UCSD-AML1 (cell line): ENCODE measurements around the gene TRDN.

Source experiments
- DNase-seq: peaks from one replicate; lab custom pipeline; 2025; ENCODE audit not compliant: unreplicated experiment; lab: John Stamatoyannopoulos, UW

The TRDN gene

GRCh38 chr6:123636782-123637181 lies at the start of gene TRDN:
Gene TRDN, minus strand, starts transcription at chr6:123636950. Its CDS starts 175 bp downstream, at chr6:123636775.
- DNase-seq, result no peak

DNA sequence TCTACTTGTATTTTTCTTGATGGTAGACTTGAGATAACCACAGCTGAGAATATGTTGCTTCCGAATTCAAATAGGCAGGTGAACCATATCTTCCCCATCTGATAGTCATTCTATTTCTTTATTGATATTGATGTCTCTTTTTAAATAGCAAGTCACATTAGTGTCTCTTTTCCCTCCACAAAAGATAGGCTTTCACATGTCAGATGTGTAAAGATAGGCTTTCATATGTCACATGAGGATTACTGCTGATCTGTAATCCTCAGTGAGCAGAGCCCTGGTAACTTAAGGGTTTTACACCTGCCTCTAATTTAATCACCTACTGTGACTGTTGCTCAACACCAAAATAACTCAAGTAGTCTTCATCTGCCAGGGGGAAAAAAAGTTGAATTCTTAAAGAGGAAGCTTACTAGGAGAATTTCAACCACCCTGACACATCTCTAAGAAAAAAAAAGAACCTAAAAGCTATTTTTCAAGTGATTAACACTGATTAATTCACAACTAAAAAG lies 45.3 kb upstream of the TRDN start:
- no peak for DNase-seq

DNA sequence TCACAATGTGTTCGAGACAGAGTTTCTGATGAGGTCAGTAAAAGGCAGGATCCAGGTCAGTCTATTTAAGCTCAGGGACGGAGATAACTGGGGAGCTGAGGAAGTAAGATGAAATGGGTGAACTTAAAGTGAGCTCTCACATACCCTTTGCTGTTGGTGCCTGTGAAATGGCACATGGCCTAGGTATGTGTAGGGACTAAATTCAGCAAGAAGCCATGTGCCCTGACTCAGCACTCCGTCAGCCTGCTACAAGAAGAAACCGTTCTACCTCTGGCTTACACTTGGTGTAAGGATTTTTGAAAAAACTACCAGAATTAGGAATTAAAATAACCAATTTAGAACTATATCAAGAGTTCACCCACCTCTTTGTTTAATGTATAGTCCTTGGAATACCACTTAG lies 41.1 kb upstream of the TRDN start:
- no peak for DNase-seq

GRCh38 chr6:123676793-123677192 lies 40.0 kb upstream of the TRDN start:
- DNase-seq, result no peak

DNA sequence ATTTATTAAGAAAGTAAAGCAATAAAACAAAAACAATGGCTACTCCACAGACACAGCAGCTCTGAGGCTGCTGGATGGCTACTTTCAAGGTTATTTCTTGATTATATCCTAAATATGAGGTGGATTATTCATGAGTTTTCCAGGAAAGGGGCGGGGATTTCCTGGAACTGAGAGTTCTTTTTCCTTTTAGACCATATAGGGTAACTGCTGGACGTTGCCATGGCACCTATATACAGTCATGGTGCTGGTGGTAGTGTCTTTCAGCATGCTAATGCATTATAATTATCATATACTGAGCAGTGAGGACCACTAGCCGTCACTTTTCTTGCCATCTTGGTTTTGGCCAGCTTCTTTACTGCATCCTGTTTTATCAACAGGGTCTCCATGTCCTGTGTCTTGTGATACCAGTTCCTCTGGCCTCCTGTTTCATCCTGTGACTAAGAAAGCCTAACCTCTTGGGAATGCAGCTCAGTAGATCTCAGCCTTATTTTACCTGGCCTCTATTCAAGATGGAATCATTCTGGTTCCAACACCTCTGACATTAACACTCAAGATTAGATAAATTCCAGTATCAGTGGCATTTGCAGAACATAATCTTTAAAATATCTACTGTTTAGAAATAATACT lies 32.3 kb upstream of the TRDN start:
- no peak for DNase-seq

DNA sequence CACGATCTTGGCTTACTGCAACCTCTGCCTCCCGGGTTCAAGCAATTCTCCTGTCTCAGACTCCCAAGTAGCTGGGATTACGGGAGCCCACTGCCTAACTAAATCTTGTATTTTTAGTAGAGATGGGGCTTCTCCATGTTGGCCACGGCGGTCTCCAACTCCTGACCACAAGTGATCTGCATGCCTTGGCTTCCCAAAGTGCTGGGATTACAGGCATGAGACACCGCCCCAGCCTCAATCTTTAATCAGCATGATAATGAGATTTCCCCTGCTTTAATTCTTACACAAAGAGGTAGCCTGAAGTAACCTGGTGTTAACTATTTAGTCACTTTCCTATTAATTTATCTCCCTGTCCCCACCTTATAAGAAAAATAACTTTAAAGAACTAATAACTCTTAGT lies 31.3 kb upstream of the TRDN start:
- no peak for DNase-seq

GRCh38 chr6:123663436-123663835 lies 26.7 kb upstream of the TRDN start:
- DNase-seq, result no peak

- DNase-seq, result no peak
Observed at GRCh38 chr6:123662757-123663156, 26.0 kb upstream of the TRDN start.

GRCh38 chr6:123661105-123661891 lies 24.5 kb upstream of the TRDN start:
- DNase-seq, result no peak

DNA sequence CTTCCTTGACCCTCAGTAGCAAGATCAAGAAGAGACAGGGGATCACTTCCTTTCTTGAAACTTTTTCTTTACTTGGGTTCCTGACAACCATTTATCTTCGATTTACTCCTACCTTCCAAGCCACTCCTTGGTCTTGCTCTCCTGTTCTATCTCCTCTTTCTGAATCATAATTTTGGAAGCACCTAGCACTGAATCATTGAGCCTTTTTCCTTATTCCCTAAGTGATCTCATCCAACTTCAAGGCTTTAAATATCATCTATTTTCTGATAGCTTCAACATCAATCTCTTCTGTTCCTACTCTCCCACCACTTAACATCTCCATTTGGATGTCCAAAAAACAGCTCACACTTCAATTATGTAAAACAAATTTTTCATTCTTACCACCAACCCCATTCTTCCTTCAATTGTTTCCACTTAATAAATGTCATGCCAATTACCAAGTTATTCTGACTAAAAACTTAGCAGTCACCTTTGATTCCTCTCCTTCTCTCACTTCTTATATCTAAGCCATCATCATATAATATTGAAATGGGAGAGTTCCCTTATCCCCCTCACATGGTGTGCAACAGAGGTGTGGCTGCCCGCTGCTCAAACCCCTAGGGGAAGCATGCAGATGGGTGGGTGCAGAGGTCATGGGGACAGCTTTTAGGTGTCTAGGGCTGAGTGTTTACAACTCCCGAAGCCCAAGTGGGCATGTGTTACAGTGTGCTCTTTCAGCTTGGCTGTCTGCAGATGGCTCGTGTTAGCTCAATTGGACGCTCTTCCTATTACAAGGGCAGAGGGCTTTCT lies 23.4 kb upstream of the TRDN start:
- no peak for DNase-seq

DNA sequence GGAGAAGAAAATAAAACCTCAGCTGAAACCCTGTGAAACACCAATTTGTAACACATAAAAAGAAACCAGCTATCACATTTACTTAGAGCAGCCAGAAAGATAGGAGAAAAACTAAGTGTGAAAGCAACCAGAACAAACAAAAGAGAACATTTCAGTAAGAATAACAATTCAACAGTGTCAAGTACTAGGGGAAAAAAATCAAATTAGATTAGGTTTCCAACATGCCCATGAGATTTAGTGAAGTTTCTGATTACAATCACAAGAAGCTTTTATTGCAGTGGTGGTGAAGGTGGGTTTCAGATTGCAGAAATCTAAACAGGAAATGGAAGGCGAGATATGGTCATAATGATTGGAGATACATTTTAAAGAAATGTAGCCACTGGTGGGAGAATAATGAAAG lies 22.1 kb upstream of the TRDN start:
- DNase-seq, result no peak

GRCh38 chr6:123655521-123656306 lies 19.0 kb upstream of the TRDN start:
- DNase-seq, result no peak

DNA sequence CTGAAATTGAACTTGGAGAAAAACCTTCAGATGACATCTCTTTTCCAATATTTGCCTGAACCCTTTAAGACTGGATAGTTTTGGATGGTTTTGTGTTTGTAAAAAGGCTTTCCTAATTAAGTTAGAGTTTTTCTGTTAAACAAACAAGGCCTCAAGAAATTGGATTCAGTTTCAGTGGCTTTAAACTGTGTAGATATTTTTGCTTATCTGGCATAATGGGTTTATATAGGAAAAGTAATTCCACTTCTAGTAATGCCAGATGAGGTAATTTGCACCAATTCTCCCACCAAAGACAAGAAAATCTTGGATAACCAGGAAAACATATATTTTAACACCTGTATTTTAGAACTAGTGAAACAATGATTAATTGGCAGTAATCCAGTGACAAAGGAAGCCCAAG lies 12.0 kb upstream of the TRDN start:
- no peak for DNase-seq

DNA sequence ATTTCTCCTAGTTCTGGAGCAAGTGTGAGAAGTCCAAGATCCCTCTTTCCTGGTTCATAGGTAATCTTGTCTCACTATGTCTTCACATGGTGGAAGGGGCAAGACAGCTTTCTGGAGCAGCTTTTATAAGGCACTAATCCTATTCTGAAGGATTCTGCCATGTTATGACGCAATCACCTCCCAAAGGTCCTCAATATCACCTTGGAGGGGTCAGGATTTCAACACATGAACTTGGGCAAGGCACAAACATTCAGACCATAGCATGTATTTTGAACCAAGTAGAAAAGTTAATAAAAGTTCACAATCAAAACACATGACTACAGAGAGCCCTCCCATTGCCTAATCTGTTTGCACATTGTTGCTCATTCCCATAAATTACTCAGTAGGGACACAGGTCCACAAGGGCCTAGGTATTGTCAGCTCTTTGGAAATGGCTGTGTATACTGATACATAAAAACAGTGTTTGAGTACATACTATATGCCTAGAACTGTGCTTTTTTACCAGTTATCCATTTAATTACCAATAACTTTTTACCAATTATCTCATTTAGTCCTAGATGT lies 11.3 kb upstream of the TRDN start:
- DNase-seq, result no peak

- DNase-seq, result no peak
Observed at GRCh38 chr6:123641497-123641896, 4.7 kb upstream of the TRDN start.

DNA sequence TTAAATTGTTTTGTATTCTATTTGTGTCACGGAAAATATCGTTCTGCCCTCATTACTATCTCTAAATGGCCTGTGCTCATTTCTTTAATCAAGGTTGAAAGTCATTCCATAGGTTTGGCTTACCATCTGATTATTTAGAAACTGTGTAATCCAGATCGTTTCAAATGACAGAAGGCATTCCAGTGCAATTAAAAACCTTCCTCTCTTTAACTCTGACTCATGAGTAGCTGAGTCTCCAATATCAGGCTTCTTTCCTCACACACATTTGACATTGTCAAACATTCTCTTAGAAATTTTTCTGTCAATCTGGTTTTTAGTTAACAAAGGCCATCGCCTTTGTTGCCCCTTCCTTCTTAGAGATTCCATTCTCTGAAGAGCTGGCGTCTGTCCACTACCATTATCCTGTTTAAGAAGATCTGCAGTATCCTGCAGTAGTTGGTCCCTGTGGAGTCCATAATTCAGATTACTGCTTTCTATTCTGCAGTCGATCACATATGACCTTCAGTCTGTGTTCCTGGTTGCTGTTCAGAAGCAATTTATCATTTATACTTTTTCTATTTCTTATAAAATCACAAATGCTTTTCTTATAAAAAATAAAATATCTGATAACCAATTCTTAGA lies 3.9 kb upstream of the TRDN start:
- DNase-seq, result no peak

- no peak for DNase-seq
Observed at GRCh38 chr6:123638865-123639264, 2.1 kb upstream of the TRDN start.

GRCh38 chr6:123636282-123636681 lies 468 bp downstream of the TRDN start:
- DNase-seq, result no peak

- no peak for DNase-seq
Observed at GRCh38 chr6:123635567-123635966, 1.2 kb downstream of the TRDN start.

GRCh38 chr6:123635144-123635543 lies 1.6 kb downstream of the TRDN start:
- no peak for DNase-seq
